Stimulated activated CD8-positive, alpha-beta memory T cell treated with anti-CD3 and anti-CD28 coated beads, Interleukin-4, amount 100 ng/mL, for 48 hours (primary cell): ENCODE data around the gene SLC22A15.
"Not testable (repeated sequence)": the region's sequence is repeated elsewhere in the genome, so short reads cannot be mapped to it uniquely, and the experiment has no call there.

Experiments used
- DNase-seq: peaks from one replicate; pipeline ENCODE4 v3.0.0-alpha.2; 2020

SLC22A15 gene

GRCh38 chr1:116044071-116044470 is 67.8 kb downstream of the SLC22A15 start:
- no peak for DNase-seq

- DNase-seq = not testable (repeated sequence)
Observed at GRCh38 chr1:116046933-116047332, 70.6 kb downstream of the SLC22A15 start.

- DNase-seq = not testable (repeated sequence)
Observed at GRCh38 chr1:116051896-116052295, 75.6 kb downstream of the SLC22A15 start.

GRCh38 chr1:116062201-116062600 is 85.9 kb downstream of the SLC22A15 start:
- DNase-seq = no peak

- DNase-seq = no peak
Observed at GRCh38 chr1:116064616-116065015, 88.3 kb downstream of the SLC22A15 start.

GRCh38 chr1:116066868-116067565 is 90.7 kb downstream of the SLC22A15 start:
- no peak for DNase-seq

- DNase-seq = no peak
Observed at GRCh38 chr1:116067566-116067890, 91.2 kb downstream of the SLC22A15 start.

GRCh38 chr1:116075575-116075974 is 99.3 kb downstream of the SLC22A15 start:
- no peak for DNase-seq

GRCh38 chr1:116075990-116076389 is 99.7 kb downstream of the SLC22A15 start:
- no peak for DNase-seq

- no peak for DNase-seq
Observed at GRCh38 chr1:116076831-116077230, 100.5 kb downstream of the SLC22A15 start.

GRCh38 chr1:116078699-116079223 is 102.4 kb downstream of the SLC22A15 start:
- DNase-seq = no peak

- no peak for DNase-seq
Observed at GRCh38 chr1:116087628-116088027, 111.3 kb downstream of the SLC22A15 start.

- no peak for DNase-seq
Observed at GRCh38 chr1:116089870-116090269, 113.6 kb downstream of the SLC22A15 start.

GRCh38 chr1:116091083-116091482 is 114.8 kb downstream of the SLC22A15 start:
- no peak for DNase-seq

- DNase-seq = no peak
Observed at GRCh38 chr1:116092752-116093489, 116.6 kb downstream of the SLC22A15 start.

- no peak for DNase-seq
Observed at GRCh38 chr1:116095027-116095426, 118.7 kb downstream of the SLC22A15 start.

GRCh38 chr1:116096013-116096618 is 119.8 kb downstream of the SLC22A15 start:
- no peak for DNase-seq

- DNase-seq = no peak
Observed at GRCh38 chr1:116097626-116098025, 121.3 kb downstream of the SLC22A15 start.

- DNase-seq = no peak
Observed at GRCh38 chr1:116099379-116099778, 123.1 kb downstream of the SLC22A15 start.

GRCh38 chr1:116099919-116100318 is 123.6 kb downstream of the SLC22A15 start:
- DNase-seq = no peak

GRCh38 chr1:116104667-116105066 is 128.4 kb downstream of the SLC22A15 start:
- DNase-seq = no peak

- no peak for DNase-seq
Observed at GRCh38 chr1:116105996-116106395, 129.7 kb downstream of the SLC22A15 start.

GRCh38 chr1:116106646-116107045 is 130.3 kb downstream of the SLC22A15 start:
- DNase-seq = no peak

GRCh38 chr1:116107371-116107770 is 131.1 kb downstream of the SLC22A15 start:
- DNase-seq = no peak
